Measurements from ENCODE around the gene NFIC.

NFIC gene

DNA sequence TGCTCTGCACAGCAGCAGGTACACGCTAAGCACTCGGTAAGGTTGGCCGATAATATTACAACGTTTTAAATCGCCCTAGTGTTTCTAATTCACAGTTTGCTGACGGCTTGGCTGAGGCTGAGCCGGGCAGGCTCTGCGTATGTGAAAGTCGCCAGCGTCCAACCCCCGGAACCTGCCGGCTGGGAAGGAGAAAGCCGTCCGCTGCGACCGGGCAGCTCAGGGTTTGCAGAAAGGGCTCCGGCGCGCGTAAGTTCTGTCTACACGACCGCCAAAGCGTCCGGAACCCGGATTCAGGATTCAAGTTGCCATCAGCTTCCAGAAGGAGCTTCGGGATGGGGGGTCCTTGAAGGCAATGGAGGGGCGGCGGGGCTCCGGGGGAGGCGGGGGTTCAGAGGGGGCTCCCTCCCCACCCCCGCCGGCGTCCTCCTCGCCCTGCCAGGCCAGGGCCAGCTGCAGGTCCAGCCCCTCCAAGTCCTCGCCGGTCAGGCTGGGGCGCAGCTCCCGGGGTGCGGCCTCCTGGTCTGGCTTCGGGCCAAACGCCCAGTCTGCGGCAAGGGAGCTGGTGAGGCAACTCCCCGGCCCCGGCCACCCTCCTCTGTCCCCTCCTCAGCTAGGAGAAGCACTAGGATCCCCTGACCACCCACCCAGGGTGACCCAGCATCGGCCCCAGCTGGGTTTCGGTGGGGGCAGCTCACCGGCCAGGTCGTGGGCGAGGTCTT is 116.3 kb downstream of the NFIC start:
- no peak for TF ChIP-seq GATA3 (IDR thresholded peaks at IDR 0.05; ENCODE audit: low read depth, low read length)
- TF ChIP-seq GATA2 (IDR thresholded peaks at IDR 0.05; ENCODE audit: low read depth, low read length), result no peak

DNA sequence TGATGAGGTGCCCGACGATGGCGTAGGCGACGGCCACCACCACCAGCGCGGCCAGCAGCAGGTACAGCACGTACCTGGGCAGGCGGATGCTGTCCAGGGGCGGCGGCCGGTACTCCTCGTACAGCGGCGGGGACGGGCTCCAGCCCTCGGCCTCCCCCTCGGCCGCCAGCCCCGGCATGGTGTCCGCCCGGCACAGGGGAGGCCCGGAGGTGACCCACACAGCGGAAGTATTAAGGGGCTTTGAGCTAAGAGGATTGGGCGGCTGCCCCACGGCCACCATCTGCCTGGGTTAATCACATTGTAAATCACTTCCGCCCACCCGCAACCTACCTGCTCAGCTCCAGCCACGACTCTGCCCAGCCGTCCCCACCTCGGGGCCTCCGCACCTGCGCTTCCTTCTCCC is 116.8 kb downstream of the NFIC start, which contains the start of gene SMIM44:
Gene SMIM44 (minus strand): TSS at position 216 of the 403 bp plus-strand sequence. CDS start 38 bp downstream, at position 178.
- TF ChIP-seq GATA2 (IDR thresholded peaks at IDR 0.05; ENCODE audit: low read depth, low read length), result no peak
- TF ChIP-seq GATA3 (IDR thresholded peaks at IDR 0.05; ENCODE audit: low read depth, low read length), result no peak

DNA sequence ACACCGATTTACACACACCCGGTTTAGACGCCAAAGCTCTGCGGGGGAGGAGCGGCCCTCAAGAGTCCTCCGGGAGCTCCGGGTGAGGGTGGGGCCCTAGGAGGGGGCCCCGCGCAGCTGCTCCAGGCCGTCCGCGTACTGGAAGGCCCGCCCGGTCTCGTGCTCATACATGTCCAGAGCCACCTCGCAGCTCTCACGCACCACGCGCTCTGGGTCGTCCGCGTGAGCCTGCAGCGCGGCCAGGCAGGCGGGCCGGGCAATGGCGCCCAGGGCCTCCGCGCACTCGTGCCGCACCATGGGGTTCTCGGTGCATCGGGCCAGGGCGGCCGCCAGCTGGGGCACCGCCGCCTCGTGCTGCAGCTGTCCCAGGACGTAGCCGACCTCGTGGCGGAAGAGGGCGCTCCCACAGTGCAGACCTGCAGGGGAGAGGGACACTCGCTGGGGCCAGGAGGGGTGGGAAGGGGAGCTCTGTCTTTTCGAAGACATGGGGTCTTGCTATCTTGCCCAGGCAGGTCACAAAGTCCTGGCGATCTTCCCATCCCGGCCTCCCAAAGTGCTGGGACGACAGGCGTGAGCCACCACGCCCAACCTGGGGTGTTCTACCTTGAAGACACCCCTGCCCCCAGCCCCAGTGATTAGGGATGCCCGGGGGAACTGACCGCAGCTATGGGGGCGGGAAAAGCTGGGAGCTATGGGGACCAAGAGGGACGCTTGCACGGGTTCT is 125.2 kb downstream of the NFIC start:
- TF ChIP-seq GATA2 (IDR thresholded peaks at IDR 0.05; ENCODE audit: low read depth, low read length), result no peak
- TF ChIP-seq GATA3 (IDR thresholded peaks at IDR 0.05; ENCODE audit: low read depth, low read length), result no peak

DNA sequence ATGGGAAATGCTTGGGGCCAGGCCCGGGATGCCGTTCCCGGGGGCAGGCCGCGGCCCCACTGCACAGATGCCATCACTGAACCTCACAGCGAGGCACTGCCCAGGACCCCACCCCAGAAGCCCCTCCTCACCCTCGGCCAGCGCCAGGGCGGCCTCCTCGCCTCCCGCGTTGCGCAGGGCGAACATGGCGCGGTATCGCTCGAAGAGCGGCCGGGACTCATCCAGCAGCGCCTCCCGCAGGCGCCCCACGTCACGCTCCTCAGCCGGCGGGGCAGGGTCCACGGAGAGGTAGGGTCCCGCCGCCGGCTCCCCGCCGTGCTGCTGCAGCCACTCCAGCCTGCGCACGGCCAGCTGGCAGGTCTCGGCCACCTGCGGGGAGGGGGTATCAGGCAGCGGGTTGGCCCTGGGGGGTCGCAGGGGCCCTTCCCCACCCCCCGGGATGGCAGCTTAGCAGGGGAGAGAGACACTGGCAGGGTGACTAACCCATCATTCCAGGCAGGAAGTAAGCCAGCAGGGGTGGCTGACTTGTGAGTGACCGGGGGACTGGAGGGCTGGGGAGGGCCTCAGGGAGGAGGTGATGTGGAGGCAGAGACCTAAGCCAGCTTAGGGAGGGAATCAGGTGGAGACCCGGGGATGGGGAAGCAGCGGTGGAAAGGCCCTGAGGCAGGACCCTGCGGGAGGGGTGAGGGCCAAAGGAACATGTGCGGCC is 125.9 kb downstream of the NFIC start:
- TF ChIP-seq GATA2 (IDR thresholded peaks at IDR 0.05; ENCODE audit: low read depth, low read length) (no peak), GATA3 (IDR thresholded peaks at IDR 0.05; ENCODE audit: low read depth, low read length) (no peak)

DNA sequence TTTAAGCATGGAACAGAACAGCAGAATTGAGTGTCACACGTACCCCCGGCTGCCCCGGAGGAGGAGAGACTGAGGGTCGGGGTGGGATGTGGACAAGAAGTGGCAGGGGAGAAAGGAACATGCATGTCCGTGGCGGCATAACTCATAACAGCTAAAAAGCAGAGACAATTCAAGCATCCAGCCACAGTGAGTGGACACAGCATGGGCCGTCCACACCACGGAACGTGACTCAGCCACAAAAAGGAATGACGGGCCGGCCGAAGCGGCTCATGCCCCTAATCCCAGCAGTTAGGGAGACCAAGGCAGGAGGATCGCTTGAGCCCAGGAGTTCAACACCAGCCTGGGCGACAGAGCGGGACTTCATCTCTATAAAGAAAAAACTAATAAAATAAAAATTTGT is 126.5 kb downstream of the NFIC start:
- TF ChIP-seq GATA3 (IDR thresholded peaks at IDR 0.05; ENCODE audit: low read depth, low read length) (no peak), GATA2 (IDR thresholded peaks at IDR 0.05; ENCODE audit: low read depth, low read length) (no peak)

DNA sequence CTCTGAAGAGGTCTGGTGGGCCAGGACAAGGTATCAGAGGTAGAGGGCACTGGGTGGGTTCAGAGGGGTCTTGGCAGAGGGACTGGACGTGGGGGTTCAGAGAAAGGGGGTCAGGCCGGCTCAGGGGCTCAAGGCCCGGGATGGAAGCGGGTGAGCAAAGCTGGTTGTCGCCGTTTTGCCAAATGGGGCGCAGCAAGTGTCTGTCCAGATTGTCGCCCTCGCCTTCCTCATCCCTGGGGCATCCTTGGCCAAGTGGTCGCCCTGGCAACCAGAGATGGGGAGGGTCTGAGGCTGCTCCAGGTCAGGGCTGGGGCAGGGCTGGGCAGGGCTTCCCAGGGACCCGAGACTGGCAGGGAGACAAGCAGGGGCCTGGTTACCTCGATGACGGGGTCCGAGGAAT is 127.3 kb downstream of the NFIC start:
- TF ChIP-seq GATA2 (IDR thresholded peaks at IDR 0.05; ENCODE audit: low read depth, low read length), result no peak
- TF ChIP-seq GATA3 (IDR thresholded peaks at IDR 0.05; ENCODE audit: low read depth, low read length), result no peak

DNA sequence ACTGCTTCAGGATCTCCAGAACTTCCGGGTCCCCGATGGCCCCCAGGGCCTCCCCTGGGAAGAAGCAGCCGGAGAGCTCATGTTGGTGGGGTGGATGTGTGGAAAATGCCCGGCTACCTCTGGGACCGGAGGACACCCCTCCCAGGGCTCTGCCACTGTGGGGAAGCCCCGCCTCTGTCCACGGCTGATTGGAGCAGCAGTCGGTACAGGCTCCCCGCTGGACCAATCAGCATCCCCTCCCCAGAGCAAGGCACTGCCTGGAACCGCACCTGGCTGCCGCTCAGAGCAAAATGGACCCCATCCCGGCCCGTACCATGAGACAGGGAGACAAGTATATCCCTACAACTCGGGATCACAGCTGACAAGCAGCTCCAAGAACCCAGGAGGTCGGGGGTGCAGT is 127.7 kb downstream of the NFIC start:
- TF ChIP-seq GATA3 (IDR thresholded peaks at IDR 0.05; ENCODE audit: low read depth, low read length) (no peak), GATA2 (IDR thresholded peaks at IDR 0.05; ENCODE audit: low read depth, low read length) (no peak)

DNA sequence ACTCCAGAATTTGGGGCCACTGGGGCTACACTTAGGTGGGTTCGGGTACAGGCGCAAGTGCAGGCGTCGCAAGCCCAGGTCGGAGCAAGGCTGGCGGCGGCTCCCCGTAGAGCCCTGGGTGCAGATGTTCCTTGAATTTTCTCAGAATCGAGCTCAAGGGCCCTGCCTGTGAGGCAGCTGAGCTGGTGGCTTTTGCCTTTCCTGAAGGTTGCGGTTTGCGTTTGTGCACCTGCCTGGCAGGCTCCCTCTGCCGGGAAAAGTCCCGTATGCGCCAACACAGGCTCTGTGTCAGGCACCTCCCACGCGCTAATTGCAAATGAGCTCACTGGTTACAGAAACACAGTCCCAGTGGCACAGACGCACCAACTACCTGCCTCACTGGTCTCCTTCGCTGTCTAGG is 128.2 kb downstream of the NFIC start:
- TF ChIP-seq GATA2 (IDR thresholded peaks at IDR 0.05; ENCODE audit: low read depth, low read length), result no peak
- TF ChIP-seq GATA3 (IDR thresholded peaks at IDR 0.05; ENCODE audit: low read depth, low read length), result no peak

DNA sequence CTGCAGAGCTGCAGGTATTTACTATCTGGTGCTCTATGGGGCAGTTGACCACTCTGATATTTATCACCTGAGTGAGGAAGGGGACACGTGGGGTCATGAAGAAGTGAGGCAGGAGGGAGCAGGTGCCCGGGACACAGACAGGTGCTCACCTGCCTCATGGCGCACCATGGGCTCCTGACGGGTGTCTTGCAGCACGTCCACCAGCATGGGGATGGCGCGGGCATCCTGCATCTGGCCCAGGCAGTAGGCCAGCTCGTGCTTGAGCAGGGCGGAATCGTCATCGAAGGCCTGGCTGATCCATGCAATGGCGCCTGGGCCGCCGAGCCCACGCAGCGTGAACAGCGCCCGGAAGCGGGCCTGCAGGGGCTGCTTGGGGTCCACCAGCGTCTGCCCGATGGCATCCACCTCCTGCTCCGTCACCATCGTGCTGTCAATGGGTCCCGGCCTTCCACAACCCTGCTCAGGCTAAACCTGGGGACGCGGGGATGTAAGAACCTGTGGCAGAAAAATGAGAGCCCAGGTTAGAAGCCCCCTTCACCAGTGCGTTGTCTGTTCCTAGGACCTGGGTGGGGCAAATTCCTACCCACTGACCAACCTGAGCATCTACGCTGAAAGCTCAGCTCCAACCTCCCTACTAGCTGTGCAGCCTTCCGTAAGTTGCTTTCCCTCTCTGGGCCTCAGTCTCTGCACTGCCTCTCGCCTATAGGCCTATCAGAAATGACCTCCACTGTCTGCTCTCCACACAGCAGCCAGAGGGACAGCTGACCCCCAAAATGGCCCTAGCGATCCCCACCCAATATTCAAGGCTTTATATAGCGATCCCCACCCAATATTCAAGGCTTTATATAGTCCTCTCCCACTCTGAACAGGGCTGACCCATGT is 130.2 kb downstream of the NFIC start:
- TF ChIP-seq GATA2 (IDR thresholded peaks at IDR 0.05; ENCODE audit: low read depth, low read length), result no peak
- TF ChIP-seq GATA3 (IDR thresholded peaks at IDR 0.05; ENCODE audit: low read depth, low read length), result no peak

DNA sequence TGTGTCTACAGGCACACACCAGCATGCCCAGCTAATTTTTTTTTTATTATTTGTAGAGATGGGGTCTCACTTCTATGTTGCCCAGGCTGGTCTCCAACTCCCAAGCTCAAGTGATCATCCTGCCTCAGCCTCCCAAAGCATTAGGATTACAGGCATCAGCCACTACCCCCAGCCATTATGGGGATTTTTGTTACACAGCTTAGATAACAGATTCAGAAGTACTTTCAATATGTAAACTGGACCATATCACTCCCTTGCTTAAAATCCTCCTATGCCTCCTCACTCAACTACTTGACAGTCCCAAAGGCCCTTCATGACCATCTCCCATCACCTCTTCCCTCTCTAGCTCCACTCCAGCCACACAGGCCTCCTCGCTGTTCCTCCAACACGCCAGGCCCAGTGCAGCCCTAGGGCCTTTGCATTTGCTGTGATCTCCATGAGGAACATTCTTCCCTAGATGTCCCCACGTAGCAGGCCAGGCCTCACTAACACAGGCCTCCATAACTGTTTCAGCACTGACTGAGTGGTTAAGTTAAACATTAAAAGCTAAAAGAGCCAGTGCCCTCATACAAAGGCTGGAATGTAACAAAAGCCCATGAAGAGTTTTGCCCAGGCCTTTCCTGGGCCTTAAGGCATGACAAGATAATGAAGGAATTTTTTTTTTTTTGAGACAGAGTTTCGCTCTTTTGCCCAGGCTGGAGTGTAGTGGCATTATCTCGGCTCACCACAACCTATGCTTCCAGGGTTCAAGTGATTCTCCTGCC is 131.6 kb downstream of the NFIC start:
- TF ChIP-seq GATA3 (IDR thresholded peaks at IDR 0.05; ENCODE audit: low read depth, low read length) (no peak), GATA2 (IDR thresholded peaks at IDR 0.05; ENCODE audit: low read depth, low read length) (no peak)

DNA sequence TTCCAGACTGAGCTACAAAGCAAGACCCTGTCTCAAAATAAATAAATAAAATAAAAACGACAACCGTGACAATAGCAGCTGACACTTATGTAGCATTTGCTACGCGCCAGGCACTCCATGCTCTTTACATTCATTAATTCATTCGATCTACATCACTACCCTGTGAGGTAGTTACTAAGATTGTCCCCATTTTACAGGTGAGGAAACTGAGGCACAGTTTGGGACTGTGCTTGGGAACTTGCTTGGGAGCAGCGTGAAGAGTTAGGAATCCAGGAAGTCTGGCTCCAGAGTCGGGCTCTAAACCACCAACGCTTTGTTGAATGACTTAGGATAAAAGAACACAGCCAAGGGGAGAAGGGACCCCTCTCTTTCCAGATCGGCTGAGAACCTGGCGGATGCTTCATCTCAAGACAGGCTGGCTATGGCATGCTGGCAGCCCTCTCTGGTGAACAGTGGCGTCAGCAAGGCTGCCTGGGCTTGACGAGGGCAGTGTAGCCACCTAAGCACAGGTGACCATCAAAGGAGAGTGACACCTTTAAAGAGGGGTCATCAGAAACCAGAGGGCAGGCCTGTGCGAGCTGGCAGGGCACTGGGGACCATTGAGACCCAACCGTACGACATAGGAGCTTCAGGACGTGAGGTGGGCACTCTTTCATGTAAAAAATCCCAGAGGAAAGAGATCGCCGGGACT is 133.5 kb downstream of the NFIC start:
- no peak for TF ChIP-seq GATA3 (IDR thresholded peaks at IDR 0.05; ENCODE audit: low read depth, low read length)
- no peak for TF ChIP-seq GATA2 (IDR thresholded peaks at IDR 0.05; ENCODE audit: low read depth, low read length)

DNA sequence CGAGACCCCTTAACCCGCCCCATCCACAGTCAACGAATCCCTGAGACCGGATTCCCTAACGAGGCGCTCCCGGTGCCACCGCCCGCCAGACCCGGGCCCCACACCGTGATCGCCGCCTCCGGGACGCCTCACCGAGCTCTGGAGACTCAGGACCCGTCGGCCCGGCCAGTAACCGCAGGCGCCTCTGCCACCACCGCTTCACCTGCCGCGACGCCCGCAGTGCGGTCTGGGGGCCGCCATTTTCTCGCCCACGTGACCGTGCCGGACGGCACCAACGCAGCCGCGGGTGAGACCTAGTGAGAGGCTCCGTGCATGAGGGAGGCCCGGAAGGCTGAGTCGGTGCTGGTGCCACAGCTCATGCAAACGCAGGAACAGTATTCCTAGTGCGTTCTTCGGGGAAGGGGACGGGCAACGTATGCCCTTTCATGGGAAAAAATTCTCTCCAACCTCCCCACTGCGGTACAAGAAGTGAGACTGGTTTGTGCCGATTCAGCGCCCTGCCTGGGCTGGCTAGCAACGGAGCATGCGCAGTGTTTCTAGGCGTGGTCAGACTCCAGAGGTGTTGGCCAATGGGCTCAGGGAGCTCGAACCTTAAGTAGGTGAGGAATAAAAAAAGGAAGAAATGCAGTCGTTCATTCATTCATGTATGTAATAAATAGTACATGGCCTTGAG is 134.2 kb downstream of the NFIC start, which contains the start of gene DOHH:
Gene DOHH (minus strand): TSS at position 246 of the 673 bp plus-strand sequence. CDS start 3,860 bp downstream, outside the sequence.
- no peak for TF ChIP-seq GATA3 (IDR thresholded peaks at IDR 0.05; ENCODE audit: low read depth, low read length)
- TF ChIP-seq GATA2 (IDR thresholded peaks at IDR 0.05; ENCODE audit: low read depth, low read length), result no peak

All from SH-SY5Y (cell line).